ENCODE data around the gene NET1.

Gene NET1

DNA sequence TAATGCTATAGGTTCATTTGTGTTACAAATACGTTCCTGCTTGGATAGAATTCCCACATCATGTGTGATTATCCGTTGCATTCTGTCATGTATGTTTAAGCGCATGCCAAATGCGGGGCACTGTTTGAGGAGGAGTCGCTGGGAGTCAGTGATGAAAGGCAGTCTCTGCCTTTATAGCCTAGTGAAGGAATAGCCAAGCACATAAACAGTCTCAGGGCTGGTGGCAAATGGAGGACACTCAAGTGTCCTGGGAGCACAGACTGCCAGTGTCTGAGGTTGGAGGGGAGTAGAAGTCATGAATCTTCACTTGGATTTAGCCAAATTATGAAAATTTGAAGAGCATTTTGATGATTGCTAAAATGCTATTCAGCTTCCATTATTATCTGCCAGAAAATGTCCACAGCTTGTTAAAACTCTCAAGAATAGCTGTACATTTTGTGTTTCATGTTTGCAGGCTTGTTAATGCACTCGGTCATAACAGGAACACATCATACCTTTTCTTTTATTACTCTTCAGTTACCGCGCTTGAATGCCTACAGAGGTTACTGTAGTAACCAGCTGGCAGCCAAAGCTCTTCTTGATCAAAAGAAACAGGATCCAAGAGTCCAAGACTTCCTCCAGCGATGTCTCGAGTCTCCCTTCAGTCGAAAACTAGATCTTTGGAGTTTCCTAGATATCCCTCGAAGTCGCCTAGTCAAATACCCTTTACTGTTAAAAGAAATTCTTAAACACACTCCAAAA, 41.6 kb downstream of the NET1 start:
- peaks cover 75% of the 10 kb centered on the region for H3K36me3 ChIP-seq (ENCODE audit: control insufficient read depth, insufficient read depth, low read length)

DNA sequence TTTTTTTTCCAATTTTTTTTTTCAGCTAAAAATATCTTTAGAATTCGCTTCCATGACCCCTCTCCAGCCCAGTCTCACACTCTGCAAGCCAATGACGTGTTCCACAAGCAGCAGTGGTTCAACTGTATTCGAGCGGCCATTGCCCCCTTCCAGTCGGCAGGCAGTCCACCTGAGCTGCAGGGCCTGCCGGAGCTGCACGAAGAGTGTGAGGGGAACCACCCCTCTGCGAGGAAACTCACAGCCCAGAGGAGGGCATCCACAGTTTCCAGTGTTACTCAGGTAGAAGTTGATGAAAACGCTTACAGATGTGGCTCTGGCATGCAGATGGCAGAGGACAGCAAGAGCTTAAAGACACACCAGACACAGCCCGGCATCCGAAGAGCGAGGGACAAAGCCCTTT, 44.2 kb downstream of the NET1 start:
- Histone ChIP-seq H3K9ac (ENCODE audit: low read depth, low read length) (no peak overlapping the region), H3K4me3 (ENCODE audit: low read depth, low read length) (no peak overlapping the region), H3K4me1 (ENCODE audit: control insufficient read depth, insufficient read depth, low read length) (no peaks in the 10 kb centered on the region), H3K27me3 (ENCODE audit: control insufficient read depth, insufficient read depth, low read length) (no peaks in the 10 kb centered on the region), H3K36me3 (ENCODE audit: control insufficient read depth, insufficient read depth, low read length) (peaks cover 94% of the 10 kb centered on the region), H3K9me3 (ENCODE audit: control insufficient read depth, insufficient read depth, low read length) (no peaks in the 10 kb centered on the region), H3K27ac (ENCODE audit: low read depth, low read length) (no peak overlapping the region)

More for the DNA sequence above, 41.6 kb downstream of the NET1 start:
- Histone ChIP-seq H3K4me3 (ENCODE audit: low read depth, low read length) (no peak overlapping the region), H3K4me1 (ENCODE audit: control insufficient read depth, insufficient read depth, low read length) (peaks cover 21% of the 10 kb centered on the region), H3K27ac (ENCODE audit: low read depth, low read length) (no peak overlapping the region), H3K9me3 (ENCODE audit: control insufficient read depth, insufficient read depth, low read length) (no peaks in the 10 kb centered on the region), H3K9ac (ENCODE audit: low read depth, low read length) (no peak overlapping the region), H3K27me3 (ENCODE audit: control insufficient read depth, insufficient read depth, low read length) (no peaks in the 10 kb centered on the region)

- no peaks in the 10 kb centered on the region for H3K9me3 ChIP-seq (ENCODE audit: control insufficient read depth, insufficient read depth, low read length)
- H3K4me3 ChIP-seq (ENCODE audit: low read depth, low read length) = no peak overlapping the region
- H3K27ac ChIP-seq (ENCODE audit: low read depth, low read length) = no peak overlapping the region
- H3K27me3 ChIP-seq (ENCODE audit: control insufficient read depth, insufficient read depth, low read length) = no peaks in the 10 kb centered on the region
- no peak overlapping the region for H3K9ac ChIP-seq (ENCODE audit: low read depth, low read length)
- peaks cover 82% of the 10 kb centered on the region for H3K36me3 ChIP-seq (ENCODE audit: control insufficient read depth, insufficient read depth, low read length)
- H3K4me1 ChIP-seq (ENCODE audit: control insufficient read depth, insufficient read depth, low read length) = no peaks in the 10 kb centered on the region
Observed at GRCh38 chr10:5457741-5458140, 45.4 kb downstream of the NET1 start.

- H3K9ac ChIP-seq (ENCODE audit: low read depth, low read length) = no peak overlapping the region
- no peaks in the 10 kb centered on the region for H3K27me3 ChIP-seq (ENCODE audit: control insufficient read depth, insufficient read depth, low read length)
- H3K36me3 ChIP-seq (ENCODE audit: control insufficient read depth, insufficient read depth, low read length) = peaks cover 75% of the 10 kb centered on the region
- no peaks in the 10 kb centered on the region for H3K4me1 ChIP-seq (ENCODE audit: control insufficient read depth, insufficient read depth, low read length)
- H3K27ac ChIP-seq (ENCODE audit: low read depth, low read length) = no peak overlapping the region
- H3K4me3 ChIP-seq (ENCODE audit: low read depth, low read length) = no peak overlapping the region
- no peaks in the 10 kb centered on the region for H3K9me3 ChIP-seq (ENCODE audit: control insufficient read depth, insufficient read depth, low read length)
Observed at GRCh38 chr10:5458425-5458824, 46.1 kb downstream of the NET1 start.

DNA sequence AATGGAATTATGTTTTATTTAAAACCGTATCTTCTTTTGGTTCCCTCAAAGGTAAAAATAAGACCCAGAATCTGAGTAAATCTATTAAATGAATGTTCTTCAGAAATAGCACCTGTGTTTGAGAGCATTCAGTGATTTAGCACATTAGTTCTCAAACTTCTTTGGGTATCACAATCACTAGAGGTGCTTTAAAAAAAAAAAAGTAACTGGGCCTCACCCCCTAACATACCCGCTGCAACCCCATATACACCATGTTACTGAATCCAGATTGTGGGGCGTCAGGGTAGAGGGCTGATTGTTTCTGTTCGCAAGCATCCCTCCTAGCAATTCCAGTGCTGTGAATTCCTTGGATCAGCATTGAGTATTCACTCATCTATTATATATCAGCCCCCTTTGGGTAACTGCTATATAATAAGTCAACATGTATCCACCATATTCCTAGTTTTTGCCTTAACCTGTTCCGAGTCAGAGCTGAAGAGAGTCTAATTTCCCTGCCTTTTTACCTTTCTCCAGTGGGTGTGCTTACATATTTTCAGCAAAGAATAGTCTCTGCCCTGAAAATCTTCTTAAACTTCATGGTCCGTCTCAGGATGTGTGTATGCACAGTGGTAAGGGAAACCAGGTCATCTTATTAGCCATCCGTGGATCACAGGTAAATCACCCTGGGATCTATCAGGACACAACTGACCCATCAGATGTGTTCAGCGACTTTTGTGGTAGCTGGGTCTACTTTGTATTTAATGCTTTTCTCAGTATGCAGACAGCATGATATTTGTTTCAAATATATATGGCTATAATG, 46.8 kb downstream of the NET1 start:
- H3K27ac ChIP-seq (ENCODE audit: low read depth, low read length) = no peak overlapping the region
- H3K4me3 ChIP-seq (ENCODE audit: low read depth, low read length) = no peak overlapping the region
- H3K9ac ChIP-seq (ENCODE audit: low read depth, low read length) = no peak overlapping the region
- no peaks in the 10 kb centered on the region for H3K4me1 ChIP-seq (ENCODE audit: control insufficient read depth, insufficient read depth, low read length)
- H3K36me3 ChIP-seq (ENCODE audit: control insufficient read depth, insufficient read depth, low read length) = peaks cover 68% of the 10 kb centered on the region
- H3K27me3 ChIP-seq (ENCODE audit: control insufficient read depth, insufficient read depth, low read length) = no peaks in the 10 kb centered on the region
- H3K9me3 ChIP-seq (ENCODE audit: control insufficient read depth, insufficient read depth, low read length) = no peaks in the 10 kb centered on the region

GRCh38 chr10:5460468-5461202, 48.3 kb downstream of the NET1 start:
- Histone ChIP-seq H3K4me1 (ENCODE audit: control insufficient read depth, insufficient read depth, low read length) (peaks cover 3% of the 10 kb centered on the region; the same call in 1 of the 2 replicates), H3K9ac (ENCODE audit: low read depth, low read length) (no peak overlapping the region), H3K9me3 (ENCODE audit: control insufficient read depth, insufficient read depth, low read length) (no peaks in the 10 kb centered on the region), H3K36me3 (ENCODE audit: control insufficient read depth, insufficient read depth, low read length) (peaks cover 53% of the 10 kb centered on the region), H3K27me3 (ENCODE audit: control insufficient read depth, insufficient read depth, low read length) (no peaks in the 10 kb centered on the region), H3K27ac (ENCODE audit: low read depth, low read length) (no peak overlapping the region), H3K4me3 (ENCODE audit: low read depth, low read length) (no peak overlapping the region)

GRCh38 chr10:5461203-5461588, 48.8 kb downstream of the NET1 start:
- Histone ChIP-seq H3K4me1 (ENCODE audit: control insufficient read depth, insufficient read depth, low read length) (peaks cover 5% of the 10 kb centered on the region), H3K4me3 (ENCODE audit: low read depth, low read length) (no peak overlapping the region), H3K9me3 (ENCODE audit: control insufficient read depth, insufficient read depth, low read length) (no peaks in the 10 kb centered on the region), H3K9ac (ENCODE audit: low read depth, low read length) (no peak overlapping the region), H3K27ac (ENCODE audit: low read depth, low read length) (no peak overlapping the region), H3K36me3 (ENCODE audit: control insufficient read depth, insufficient read depth, low read length) (peaks cover 47% of the 10 kb centered on the region), H3K27me3 (ENCODE audit: control insufficient read depth, insufficient read depth, low read length) (no peaks in the 10 kb centered on the region)

DNA sequence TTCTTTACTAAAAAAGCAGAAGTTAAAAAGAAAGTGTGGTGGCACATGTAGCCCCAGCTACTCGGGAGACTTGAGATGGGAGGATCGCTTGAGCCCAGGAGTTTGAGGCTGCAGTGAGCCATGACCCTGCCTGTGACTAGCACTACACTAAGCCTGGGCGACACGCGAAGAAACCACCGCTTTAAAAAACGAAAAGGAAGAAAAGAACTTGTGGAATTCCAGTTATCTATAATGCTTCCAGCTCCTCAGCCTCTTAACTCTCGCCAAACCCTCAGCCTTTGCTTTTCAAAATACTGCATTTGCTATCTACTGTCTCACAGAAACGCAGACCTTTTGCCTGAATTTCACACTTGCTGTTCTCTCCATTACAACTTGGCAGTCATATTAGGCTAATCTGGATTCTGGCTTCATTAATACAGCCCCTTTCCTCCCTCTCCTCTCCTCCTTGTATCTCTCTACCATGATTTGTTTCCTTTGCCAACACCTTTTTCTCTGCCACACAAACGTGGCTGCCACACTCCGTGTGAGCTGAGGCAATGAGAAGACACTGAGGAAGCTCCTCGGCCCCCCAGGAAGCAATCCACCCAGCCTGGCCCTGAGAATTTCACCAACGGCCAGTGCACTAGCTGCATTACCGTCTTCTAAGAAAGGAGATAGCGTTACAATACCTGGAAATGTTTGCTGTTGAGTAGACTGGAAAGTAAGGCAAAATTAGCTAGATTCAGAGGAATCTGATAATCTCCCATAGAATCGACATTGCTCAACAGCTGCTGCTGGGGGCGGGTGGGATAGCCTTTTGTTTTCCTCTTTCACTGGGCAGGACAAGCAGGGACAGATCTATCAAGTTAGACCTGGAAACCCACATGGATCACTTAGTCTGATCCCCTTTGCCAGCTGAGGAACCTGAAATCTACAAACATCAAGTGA, 49.8 kb downstream of the NET1 start:
- Histone ChIP-seq H3K4me3 (ENCODE audit: low read depth, low read length) (no peak overlapping the region), H3K9ac (ENCODE audit: low read depth, low read length) (no peak overlapping the region), H3K27ac (ENCODE audit: low read depth, low read length) (no peak overlapping the region)

GRCh38 chr10:5462841-5463293, 50.5 kb downstream of the NET1 start:
- H3K4me1 ChIP-seq (ENCODE audit: control insufficient read depth, insufficient read depth, low read length) = peaks cover 17% of the 10 kb centered on the region
- H3K36me3 ChIP-seq (ENCODE audit: control insufficient read depth, insufficient read depth, low read length) = peaks cover 31% of the 10 kb centered on the region
- H3K9ac ChIP-seq (ENCODE audit: low read depth, low read length) = no peak overlapping the region
- no peaks in the 10 kb centered on the region for H3K27me3 ChIP-seq (ENCODE audit: control insufficient read depth, insufficient read depth, low read length)
- no peak overlapping the region for H3K27ac ChIP-seq (ENCODE audit: low read depth, low read length)
- no peak overlapping the region for H3K4me3 ChIP-seq (ENCODE audit: low read depth, low read length)
- peaks cover 1% of the 10 kb centered on the region; the same call in 1 of the 2 replicates for H3K9me3 ChIP-seq (ENCODE audit: control insufficient read depth, insufficient read depth, low read length)

More for the DNA sequence above, 49.8 kb downstream of the NET1 start:
- peaks cover 15% of the 10 kb centered on the region for H3K4me1 ChIP-seq (ENCODE audit: control insufficient read depth, insufficient read depth, low read length)
- no peaks in the 10 kb centered on the region for H3K9me3 ChIP-seq (ENCODE audit: control insufficient read depth, insufficient read depth, low read length)
- H3K36me3 ChIP-seq (ENCODE audit: control insufficient read depth, insufficient read depth, low read length) = peaks cover 38% of the 10 kb centered on the region
- H3K27me3 ChIP-seq (ENCODE audit: control insufficient read depth, insufficient read depth, low read length) = no peaks in the 10 kb centered on the region

- H3K36me3 ChIP-seq (ENCODE audit: control insufficient read depth, insufficient read depth, low read length) = peaks cover 14% of the 10 kb centered on the region
- no peak overlapping the region for H3K4me3 ChIP-seq (ENCODE audit: low read depth, low read length)
- H3K9ac ChIP-seq (ENCODE audit: low read depth, low read length) = no peak overlapping the region
- H3K27me3 ChIP-seq (ENCODE audit: control insufficient read depth, insufficient read depth, low read length) = no peaks in the 10 kb centered on the region
- no peak overlapping the region for H3K27ac ChIP-seq (ENCODE audit: low read depth, low read length)
- peaks cover 21% of the 10 kb centered on the region for H3K4me1 ChIP-seq (ENCODE audit: control insufficient read depth, insufficient read depth, low read length)
- H3K9me3 ChIP-seq (ENCODE audit: control insufficient read depth, insufficient read depth, low read length) = peaks cover 8% of the 10 kb centered on the region; the same call in 1 of the 2 replicates
Observed at GRCh38 chr10:5464546-5464945, 52.2 kb downstream of the NET1 start.

Measured in HUES48 (cell line).